ENCODE results near the gene CPT1B.
"Not testable (repeated sequence)": the region's sequence is repeated elsewhere in the genome, so short reads cannot be mapped to it uniquely, and the experiment has no call there.

CPT1B gene

GRCh38 chr22:50608996-50609395 lies 30.8 kb upstream of the CPT1B start:
- no peak for DNase-seq

- not testable (repeated sequence) for DNase-seq
Measured at GRCh38 chr22:50608058-50608840, 30.0 kb upstream of the CPT1B start.

- no peak for DNase-seq
Measured at GRCh38 chr22:50607659-50608020, 29.4 kb upstream of the CPT1B start.

GRCh38 chr22:50606946-50607658 lies 28.9 kb upstream of the CPT1B start:
- no peak for DNase-seq

- peak; percentile 30 for DNase-seq
Measured at GRCh38 chr22:50606165-50606945, 28.1 kb upstream of the CPT1B start.

GRCh38 chr22:50605613-50606074 lies 27.4 kb upstream of the CPT1B start:
- no peak for DNase-seq

- DNase-seq = no peak
Measured at GRCh38 chr22:50605002-50605612, 26.9 kb upstream of the CPT1B start.

GRCh38 chr22:50604256-50605001 lies 26.2 kb upstream of the CPT1B start:
- DNase-seq = no peak

GRCh38 chr22:50603511-50604255 lies 25.5 kb upstream of the CPT1B start:
- no peak for DNase-seq

- DNase-seq = no peak
Measured at GRCh38 chr22:50602338-50602700, 24.1 kb upstream of the CPT1B start.

GRCh38 chr22:50601669-50602337 lies 23.6 kb upstream of the CPT1B start:
- DNase-seq = no peak

GRCh38 chr22:50600967-50601668 lies 22.9 kb upstream of the CPT1B start:
- DNase-seq = no peak

GRCh38 chr22:50600538-50600937 lies 22.3 kb upstream of the CPT1B start, which contains the start of gene MAPK8IP2:
Gene MAPK8IP2, plus strand, starts transcription at chr22:50600793. Its CDS starts 26 bp downstream, at chr22:50600819.
- DNase-seq = no peak

- DNase-seq = peak; percentile 70
Measured at GRCh38 chr22:50599816-50600455, 21.7 kb upstream of the CPT1B start.

GRCh38 chr22:50597097-50597496 lies 18.9 kb upstream of the CPT1B start:
- no peak for DNase-seq

- no peak for DNase-seq
Measured at GRCh38 chr22:50595189-50595588, 17.0 kb upstream of the CPT1B start.

GRCh38 chr22:50587407-50587806 lies 9.2 kb upstream of the CPT1B start:
- no peak for DNase-seq

GRCh38 chr22:50586416-50586815 lies 8.2 kb upstream of the CPT1B start:
- DNase-seq = no peak

GRCh38 chr22:50585781-50586180 lies 7.6 kb upstream of the CPT1B start:
- no peak for DNase-seq

GRCh38 chr22:50585238-50585637 lies 7.0 kb upstream of the CPT1B start:
- no peak for DNase-seq

All from hematopoietic multipotent progenitor cell treated with erythropoietin and hydrocortisone succinate and interleukin-3 and kit ligand, for 6 days (in vitro differentiated cells).